HG03460 (cell line): ENCODE results near the gene CDC26.

ENCODE experiments used
- ATAC-seq: cut with Tn5 transposase; IDR thresholded peaks from one replicate; pipeline ENCODE4 v1.9.1; 2021; ENCODE audit not compliant: unreplicated experiment

The CDC26 gene

GRCh38 chr9:113275157-113276131 lies at the start of gene CDC26, which contains the start of gene PRPF4:
TSS of gene CDC26 (minus strand) at chr9:113275572. CDS start at chr9:113272507, 3,065 bp downstream.
TSS of gene PRPF4 (plus strand) at chr9:113275658. CDS start at chr9:113275744, 86 bp downstream.
- peak; percentile 98 for ATAC-seq

GRCh38 chr9:113322671-113323070 lies 47.3 kb upstream of the CDC26 start:
- ATAC-seq: no peak

- ATAC-seq: no peak
These were observed 44.7 kb upstream of the CDC26 start for GRCh38 chr9:113320051-113320450.

- ATAC-seq: no peak
These were observed 43.7 kb upstream of the CDC26 start for GRCh38 chr9:113319054-113319453.

- ATAC-seq: no peak
These were observed 42.4 kb upstream of the CDC26 start for GRCh38 chr9:113317777-113318176.

GRCh38 chr9:113316030-113316429 lies 40.7 kb upstream of the CDC26 start:
- no peak for ATAC-seq

GRCh38 chr9:113315231-113315630 lies 39.9 kb upstream of the CDC26 start:
- ATAC-seq: no peak

GRCh38 chr9:113313261-113313660 lies 37.9 kb upstream of the CDC26 start:
- ATAC-seq: no peak

GRCh38 chr9:113311961-113312360 lies 36.6 kb upstream of the CDC26 start:
- no peak for ATAC-seq

- no peak for ATAC-seq
These were observed 35.2 kb upstream of the CDC26 start for GRCh38 chr9:113310538-113310937.

- ATAC-seq: no peak
These were observed 33.9 kb upstream of the CDC26 start for GRCh38 chr9:113309204-113309813.

GRCh38 chr9:113307396-113307975 lies 32.1 kb upstream of the CDC26 start:
- ATAC-seq: no peak

- no peak for ATAC-seq
These were observed 31.2 kb upstream of the CDC26 start for GRCh38 chr9:113306566-113306965.

- ATAC-seq: no peak
These were observed 27.5 kb upstream of the CDC26 start, which contains the start of gene RNF183 for GRCh38 chr9:113302792-113303418. TSS of gene RNF183 (minus strand) at chr9:113303376. CDS start at chr9:113298184, 5,192 bp downstream.

- no peak for ATAC-seq
These were observed 26.2 kb upstream of the CDC26 start for GRCh38 chr9:113301548-113301947.

- no peak for ATAC-seq
These were observed 24.5 kb upstream of the CDC26 start for GRCh38 chr9:113299800-113300292.

- ATAC-seq: no peak
These were observed 23.8 kb upstream of the CDC26 start for GRCh38 chr9:113298924-113299770.

- ATAC-seq: no peak
These were observed 22.9 kb upstream of the CDC26 start for GRCh38 chr9:113298311-113298710.

- ATAC-seq: no peak
These were observed 21.6 kb upstream of the CDC26 start for GRCh38 chr9:113296796-113297558.
